Measurements from ENCODE around the gene LMO7. TPM values are rescaled to one million over a fixed set of nuclear protein-coding genes. Genes with fewer than 3 reads are reported as not detected.

Gene LMO7
- total RNA-seq, 1 experiment from 2014 or later = 18.5 TPM

- TF ChIP-seq STAT6 (CRISPR knock-in tag; conservative IDR thresholded peaks at IDR 0.05; ENCODE audit: low read depth) = no peak
- TF ChIP-seq USF1 (CRISPR knock-in tag; IDR thresholded peaks at IDR 0.05) = no peak
- no peak for TF ChIP-seq ERG (CRISPR knock-in tag; IDR thresholded peaks at IDR 0.05)
- TF ChIP-seq PREB (CRISPR knock-in tag; IDR thresholded peaks at IDR 0.05; ENCODE audit: borderline replicate concordance) = no peak
- TF ChIP-seq ZSCAN18 (CRISPR knock-in tag; IDR thresholded peaks at IDR 0.05) = no peak
- no peak for TF ChIP-seq ATF6 (CRISPR knock-in tag; IDR thresholded peaks at IDR 0.05)
- no peak for TF ChIP-seq ETV6 (CRISPR knock-in tag; IDR thresholded peaks at IDR 0.05)
Measured at GRCh38 chr13:75789451-75790197, 153.5 kb downstream of the LMO7 start (continued).

- DNase-seq (ENCODE audit: low spot score) (no peak), ATAC-seq (no peak)
- H3K27me3 Mint-ChIP-seq (ENCODE audit: low read depth) = no peaks in the 10 kb centered on the region
- H3K9me3 Mint-ChIP-seq = peaks cover 5% of the 10 kb centered on the region
- no peak overlapping the region for H3K27ac Mint-ChIP-seq
- H3K36me3 Mint-ChIP-seq = no peaks in the 10 kb centered on the region
- CTCF ChIA-PET = interaction anchor here (0.7 to 1.5 kb wide), 3 partner anchors 13 to 95 kb away, joined by 3 to 4 read pairs (median 3); no protein-coding TSS in a partner anchor
- POLR2A ChIA-PET = interaction anchor here (0.7 kb wide), 1 partner anchor 131 kb away, joined by 3 read pairs; no protein-coding TSS in a partner anchor
- peaks cover 16% of the 10 kb centered on the region for H3K4me1 Mint-ChIP-seq
- no peak overlapping the region for H3K4me3 Mint-ChIP-seq
- TF ChIP-seq MAX (CRISPR knock-in tag; IDR thresholded peaks at IDR 0.05) (no peak), ATF2 (CRISPR knock-in tag; IDR thresholded peaks at IDR 0.05; ENCODE audit: borderline replicate concordance, low read depth) (no peak), ESRRA (CRISPR knock-in tag; IDR thresholded peaks at IDR 0.05; ENCODE audit: borderline replicate concordance) (no peak), TEAD4 (CRISPR knock-in tag; IDR thresholded peaks at IDR 0.05) (no peak), ZNF396 (CRISPR knock-in tag; IDR thresholded peaks at IDR 0.05; ENCODE audit: borderline replicate concordance) (no peak), ERG (CRISPR knock-in tag; IDR thresholded peaks at IDR 0.05) (no peak), GABPB1 (CRISPR knock-in tag; IDR thresholded peaks at IDR 0.05) (no peak), JAZF1 (CRISPR knock-in tag; IDR thresholded peaks at IDR 0.05) (no peak), HMGXB4 (CRISPR knock-in tag; IDR thresholded peaks at IDR 0.05) (no peak), IRF2 (CRISPR knock-in tag; IDR thresholded peaks at IDR 0.05; ENCODE audit: borderline replicate concordance, low read depth) (no peak), ZNF121 (CRISPR knock-in tag; IDR thresholded peaks at IDR 0.05) (no peak)
Measured at GRCh38 chr13:75790198-75790970, 154.3 kb downstream of the LMO7 start.

Measured in WTC11 (cell line).